Measurements from ENCODE around the gene ZCCHC8.

DNA sequence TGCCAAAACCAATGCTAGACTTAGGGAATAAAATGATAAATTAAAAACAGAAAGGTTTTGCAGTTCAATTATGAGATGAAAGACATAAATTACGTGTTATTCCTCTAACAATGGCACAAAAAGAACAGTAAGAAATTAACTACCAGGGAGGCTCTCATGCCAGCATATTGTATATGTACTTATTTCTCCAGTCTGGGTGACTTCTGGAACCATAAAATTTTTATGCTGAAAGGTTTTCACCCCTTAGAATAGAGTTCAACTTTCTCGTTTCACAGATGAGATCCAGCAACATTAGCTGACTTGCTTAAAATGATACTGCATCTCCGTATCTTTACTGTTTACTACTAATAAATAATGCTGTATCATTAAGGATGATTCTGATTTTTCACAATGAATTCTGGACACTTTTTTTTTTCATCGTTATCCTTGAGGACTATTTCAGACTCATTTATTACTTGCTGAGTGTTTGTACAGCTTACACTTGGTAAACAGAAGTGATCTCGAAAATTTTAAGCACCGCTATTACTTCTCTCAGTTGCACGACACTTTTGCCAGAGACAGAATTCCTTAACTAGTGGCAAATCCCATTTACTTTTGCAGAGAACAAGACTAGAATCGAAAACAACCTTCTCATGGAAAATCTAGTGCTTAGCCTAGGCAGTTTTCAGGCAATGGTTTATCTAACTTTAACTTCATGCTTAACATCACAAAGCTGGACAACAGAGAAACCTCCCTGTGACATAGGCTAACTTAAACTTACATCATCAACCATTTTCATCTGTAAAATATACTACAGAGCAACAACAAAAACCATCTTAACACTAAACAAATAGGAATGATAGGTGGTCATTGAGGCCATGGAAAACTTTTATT lies 23.4 kb upstream of the ZCCHC8 start:
- TF ChIP-seq, protein P1, sequence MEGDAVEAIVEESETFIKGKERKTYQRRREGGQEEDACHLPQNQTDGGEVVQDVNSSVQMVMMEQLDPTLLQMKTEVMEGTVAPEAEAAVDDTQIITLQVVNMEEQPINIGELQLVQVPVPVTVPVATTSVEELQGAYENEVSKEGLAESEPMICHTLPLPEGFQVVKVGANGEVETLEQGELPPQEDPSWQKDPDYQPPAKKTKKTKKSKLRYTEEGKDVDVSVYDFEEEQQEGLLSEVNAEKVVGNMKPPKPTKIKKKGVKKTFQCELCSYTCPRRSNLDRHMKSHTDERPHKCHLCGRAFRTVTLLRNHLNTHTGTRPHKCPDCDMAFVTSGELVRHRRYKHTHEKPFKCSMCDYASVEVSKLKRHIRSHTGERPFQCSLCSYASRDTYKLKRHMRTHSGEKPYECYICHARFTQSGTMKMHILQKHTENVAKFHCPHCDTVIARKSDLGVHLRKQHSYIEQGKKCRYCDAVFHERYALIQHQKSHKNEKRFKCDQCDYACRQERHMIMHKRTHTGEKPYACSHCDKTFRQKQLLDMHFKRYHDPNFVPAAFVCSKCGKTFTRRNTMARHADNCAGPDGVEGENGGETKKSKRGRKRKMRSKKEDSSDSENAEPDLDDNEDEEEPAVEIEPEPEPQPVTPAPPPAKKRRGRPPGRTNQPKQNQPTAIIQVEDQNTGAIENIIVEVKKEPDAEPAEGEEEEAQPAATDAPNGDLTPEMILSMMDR (IDR thresholded peaks at IDR 0.05; ENCODE audit: low read depth, low read length, poor library complexity, severe bottlenecking), result no peak
- TF ChIP-seq EZH2phosphoT487 (IDR thresholded peaks at IDR 0.05; ENCODE audit: borderline replicate concordance, low read length), result no peak

Measured in DOHH2 (cell line).